SU-DHL-6 (cell line): Measurements from ENCODE around the gene PDZD7.
A peak's percentile ranks its signal among the peaks of the same experiment; 100 is the strongest.

Experiments
- H2AFZ ChIP-seq: fragments of 200-600 bp; sonication (generic); 2 replicates; pipeline ENCODE4 v1.6.1; 2014; ENCODE audit warnings: low read depth, mild to moderate bottlenecking, moderate library complexity, mixed read lengths, antibody characterized with exemption, low read length; ENCODE audit not compliant: severe bottlenecking
- H3F3A ChIP-seq: fragments of 200-600 bp; shearing (Covaris generic); 2 replicates; pipeline ENCODE4 v1.6.0; 2016; ENCODE audit warnings: antibody characterized with exemption, mild to moderate bottlenecking; ENCODE audit not compliant: insufficient read depth
- H3K27ac ChIP-seq: fragments of 200-600 bp; sonication (generic); 2 replicates; pipeline ENCODE4 v1.5.1; 2016; ENCODE audit warnings: low read depth, mild to moderate bottlenecking, low read length, moderate library complexity, mixed read lengths
- H3K27me3 ChIP-seq: fragments of 200-600 bp; sonication (generic), shearing (Covaris generic); 2 replicates; pipeline ENCODE4 v1.6.0; 2014; ENCODE audit warnings: mild to moderate bottlenecking, low read length
- H3K36me3 ChIP-seq: fragments of 200-600 bp; sonication (generic); 2 replicates; pipeline ENCODE4 v1.6.1; 2014; ENCODE audit warnings: mild to moderate bottlenecking, low read length, mixed read lengths
- H3K4me2 ChIP-seq: fragments of 300-600, 200-600 bp; shearing (Covaris generic), sonication (generic); 2 replicates; pipeline ENCODE4 v1.6.0; 2014; ENCODE audit warnings: low read length, low read depth, mild to moderate bottlenecking; ENCODE audit not compliant: poor library complexity, severe bottlenecking
- H3K4me3 ChIP-seq: fragments of 200-600 bp; sonication (generic); 2 replicates; pipeline ENCODE4 v1.5.1; 2014; ENCODE audit warnings: antibody characterized with exemption, low read length, mild to moderate bottlenecking, mixed read lengths; ENCODE audit not compliant: insufficient read depth, poor library complexity, severe bottlenecking
- H3K79me2 ChIP-seq: fragments of 200-600 bp; sonication (generic); 2 replicates; pipeline ENCODE4 v1.6.1; 2014; ENCODE audit warnings: mild to moderate bottlenecking, low read length, moderate library complexity; ENCODE audit not compliant: insufficient read depth
- H3K9ac ChIP-seq: fragments of 200-600 bp; sonication (generic); 2 replicates; pipeline ENCODE4 v1.7.0; 2014; ENCODE audit warnings: mild to moderate bottlenecking, low read length
- H3K9me2 ChIP-seq: fragments of 200-600 bp; sonication (generic); replicated peaks from 2 replicates; pipeline ENCODE4 v1.6.1; 2014; ENCODE audit warnings: low read length; ENCODE audit not compliant: insufficient read depth
- H3K9me3 ChIP-seq: fragments of 200-600 bp; sonication (generic); 2 replicates; pipeline ENCODE4 v1.6.1; 2014; ENCODE audit warnings: low read length, mixed read lengths; ENCODE audit not compliant: insufficient read depth
- H4K20me1 ChIP-seq: fragments of 200-600 bp; sonication (generic); 2 replicates; pipeline ENCODE4 v1.6.1; 2014; ENCODE audit warnings: low read depth, mild to moderate bottlenecking, antibody characterized with exemption, low read length, moderate library complexity, mixed read lengths
- EZH2phosphoT487 ChIP-seq: fragments of 200-600 bp; sonication (generic), shearing (Covaris generic); conservative IDR thresholded peaks from 2 replicates; pipeline ENCODE4 v1.6.1; 2018; ENCODE audit warnings: mild to moderate bottlenecking, antibody characterized with exemption, low read length, moderate library complexity, mixed read lengths
- TF ChIP-seq, protein P1 (sequence below): fragments of 200-600 bp; sonication (generic); IDR thresholded peaks from one replicate; pipeline ENCODE4 v1.5.1; 2017; ENCODE audit warnings: antibody characterized with exemption, mild to moderate bottlenecking, low read length, moderate library complexity; ENCODE audit not compliant: insufficient read depth, poor library complexity, severe bottlenecking

Gene PDZD7

DNA sequence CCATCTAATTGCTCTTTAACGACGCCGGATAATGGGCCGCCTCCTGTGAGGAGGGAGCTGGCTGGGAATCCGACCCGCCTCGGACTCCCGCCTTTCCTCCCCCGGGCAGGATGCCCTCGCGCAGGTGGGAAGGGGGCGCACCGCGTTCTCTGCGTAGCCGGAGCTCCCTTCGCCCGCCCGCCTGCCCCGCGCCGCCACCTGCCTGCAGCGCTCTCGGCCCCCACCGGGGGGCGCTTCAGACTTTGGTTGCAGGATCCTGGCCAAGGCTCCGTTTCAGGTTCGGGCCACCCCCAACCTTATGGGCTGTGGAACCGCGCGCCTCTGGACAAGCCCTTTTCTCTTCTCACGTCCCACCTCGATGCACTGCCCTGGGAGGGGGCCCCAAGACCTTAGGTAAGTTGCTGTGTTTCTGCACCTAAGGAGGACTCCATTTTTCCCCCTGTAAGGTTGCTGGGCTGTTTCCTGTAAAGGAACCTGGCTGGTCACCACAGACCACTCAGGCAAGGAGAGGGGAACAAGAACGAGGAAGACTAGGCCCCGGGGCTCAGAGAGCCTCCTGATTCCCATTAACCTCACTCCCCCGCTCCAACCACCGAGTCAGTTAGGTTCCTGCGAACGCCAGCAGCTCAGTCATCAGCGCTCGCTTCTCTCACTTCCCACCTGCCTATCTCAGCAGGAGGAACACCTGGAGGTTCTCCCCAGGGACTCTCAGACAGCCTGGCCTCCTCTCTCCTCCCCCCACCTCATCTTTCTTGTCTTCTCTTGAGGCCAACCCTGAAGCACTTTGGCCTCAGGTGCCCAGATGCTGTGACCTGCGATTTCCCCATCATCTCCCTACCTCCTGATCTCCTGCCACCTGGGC lies 19.5 kb upstream of the PDZD7 start:
- H3K4me3 ChIP-seq: no peak overlapping the region
- peak overlapping the region; percentile 20; the same call in 1 of the 2 replicates for H3K9ac ChIP-seq
- H2AFZ ChIP-seq: no peak overlapping the region
- H3F3A ChIP-seq: no peaks in the 10 kb centered on the region
- no peaks in the 10 kb centered on the region for H3K27me3 ChIP-seq
- no peaks in the 10 kb centered on the region for H3K9me2 ChIP-seq
- peak overlapping the region; percentile 39 for H3K4me2 ChIP-seq
- H3K9me3 ChIP-seq: no peaks in the 10 kb centered on the region
- H3K27ac ChIP-seq: no peak overlapping the region
- TF ChIP-seq, protein P1, sequence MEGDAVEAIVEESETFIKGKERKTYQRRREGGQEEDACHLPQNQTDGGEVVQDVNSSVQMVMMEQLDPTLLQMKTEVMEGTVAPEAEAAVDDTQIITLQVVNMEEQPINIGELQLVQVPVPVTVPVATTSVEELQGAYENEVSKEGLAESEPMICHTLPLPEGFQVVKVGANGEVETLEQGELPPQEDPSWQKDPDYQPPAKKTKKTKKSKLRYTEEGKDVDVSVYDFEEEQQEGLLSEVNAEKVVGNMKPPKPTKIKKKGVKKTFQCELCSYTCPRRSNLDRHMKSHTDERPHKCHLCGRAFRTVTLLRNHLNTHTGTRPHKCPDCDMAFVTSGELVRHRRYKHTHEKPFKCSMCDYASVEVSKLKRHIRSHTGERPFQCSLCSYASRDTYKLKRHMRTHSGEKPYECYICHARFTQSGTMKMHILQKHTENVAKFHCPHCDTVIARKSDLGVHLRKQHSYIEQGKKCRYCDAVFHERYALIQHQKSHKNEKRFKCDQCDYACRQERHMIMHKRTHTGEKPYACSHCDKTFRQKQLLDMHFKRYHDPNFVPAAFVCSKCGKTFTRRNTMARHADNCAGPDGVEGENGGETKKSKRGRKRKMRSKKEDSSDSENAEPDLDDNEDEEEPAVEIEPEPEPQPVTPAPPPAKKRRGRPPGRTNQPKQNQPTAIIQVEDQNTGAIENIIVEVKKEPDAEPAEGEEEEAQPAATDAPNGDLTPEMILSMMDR: peak; percentile 88
- no peak for TF ChIP-seq EZH2phosphoT487
- 0 out of 2 replicates have a peak, but pooled peaks cover 6% of the 10 kb centered on the region for H3K79me2 ChIP-seq
- H3K36me3 ChIP-seq: no peaks in the 10 kb centered on the region
- H4K20me1 ChIP-seq: 0 out of 2 replicates have a peak, but pooled peaks cover under 1% of the 10 kb centered on the region

DNA sequence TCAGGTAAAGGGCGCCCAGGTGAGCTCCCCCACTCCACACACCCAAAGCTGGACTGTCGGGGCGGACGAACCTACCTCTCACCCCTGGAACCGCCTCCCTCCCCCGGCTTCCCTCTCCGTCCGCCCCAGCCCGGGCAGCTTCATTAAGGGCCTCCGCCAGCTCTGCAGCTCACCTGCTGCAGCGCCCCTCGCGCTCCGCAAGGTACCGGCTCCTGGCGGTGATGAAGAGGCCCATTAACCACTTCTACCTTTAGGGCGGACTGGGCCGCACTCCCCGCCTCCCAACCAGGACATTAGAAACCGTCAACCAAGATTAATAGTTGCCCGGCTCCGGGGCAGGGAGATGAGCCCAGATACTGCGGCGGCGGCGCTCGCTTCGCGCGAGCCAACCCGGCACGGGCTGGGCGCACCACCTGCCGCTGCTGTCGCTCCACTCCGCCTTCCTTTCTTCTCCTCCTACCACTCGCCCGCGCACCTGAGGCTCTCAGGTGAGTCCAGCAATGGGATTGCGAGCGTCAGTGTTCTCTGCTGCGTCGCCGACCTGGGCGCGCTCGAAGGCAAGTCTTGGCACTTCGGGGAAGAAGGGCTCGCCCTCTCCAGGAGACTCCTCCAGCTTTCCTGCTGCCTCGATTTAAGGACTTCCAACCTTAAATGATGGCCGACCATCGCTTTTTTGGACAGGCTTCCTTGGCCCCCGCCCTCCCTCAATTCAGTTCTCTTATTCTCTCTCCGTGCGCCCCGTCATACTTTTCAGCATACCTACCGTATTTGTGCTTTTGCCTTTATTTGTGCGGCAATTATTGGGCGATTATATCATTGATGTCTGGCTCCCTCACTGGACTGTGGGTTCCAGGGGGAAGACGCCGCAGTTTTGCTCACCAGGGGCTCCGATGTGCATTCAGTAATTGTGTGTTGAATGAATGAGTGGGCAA lies 17.3 kb upstream of the PDZD7 start:
- Histone ChIP-seq H3K4me3 (no peak overlapping the region), H3K9me3 (no peaks in the 10 kb centered on the region), H3K27me3 (no peaks in the 10 kb centered on the region), H3K9me2 (no peaks in the 10 kb centered on the region), H3K4me2 (no peak overlapping the region), H4K20me1 (no peaks in the 10 kb centered on the region), H3F3A (no peaks in the 10 kb centered on the region), H3K79me2 (no peaks in the 10 kb centered on the region), H3K36me3 (no peaks in the 10 kb centered on the region), H2AFZ (no peak overlapping the region), H3K9ac (no peak overlapping the region), H3K27ac (no peak overlapping the region)
- TF ChIP-seq EZH2phosphoT487: no peak
- TF ChIP-seq, protein P1: no peak

DNA sequence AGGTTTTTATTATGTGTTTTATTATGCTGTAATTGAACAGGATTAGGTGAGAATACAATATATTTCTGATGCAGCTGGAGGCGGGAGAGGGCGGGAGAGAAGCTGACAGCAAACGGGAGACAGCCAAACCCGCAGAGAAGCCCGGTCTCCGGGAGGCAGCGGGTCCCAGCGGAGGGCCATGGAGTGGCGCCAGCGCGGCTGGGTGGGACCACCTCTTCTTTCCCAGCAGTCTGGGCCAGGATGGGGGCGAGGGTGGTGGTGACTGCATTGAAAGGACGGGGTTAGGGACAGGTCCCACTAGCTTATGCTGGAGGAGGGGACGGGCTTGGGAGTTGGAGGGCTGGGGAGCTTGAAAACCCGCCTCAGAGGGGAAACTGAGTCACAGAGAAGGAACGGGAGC lies 16.3 kb upstream of the PDZD7 start:
- Histone ChIP-seq H3K4me3 (no peak overlapping the region), H3K9me3 (no peaks in the 10 kb centered on the region), H3K27me3 (no peaks in the 10 kb centered on the region)

More for the DNA sequence above, 16.3 kb upstream of the PDZD7 start:
- H3K79me2 ChIP-seq: no peaks in the 10 kb centered on the region
- H4K20me1 ChIP-seq: no peaks in the 10 kb centered on the region
- no peaks in the 10 kb centered on the region for H3K9me2 ChIP-seq
- no peak overlapping the region for H2AFZ ChIP-seq
- TF ChIP-seq, protein P1: no peak
- TF ChIP-seq EZH2phosphoT487: no peak
- H3F3A ChIP-seq: peaks cover 1% of the 10 kb centered on the region; the same call in 1 of the 2 replicates
- no peak overlapping the region for H3K9ac ChIP-seq
- no peaks in the 10 kb centered on the region for H3K36me3 ChIP-seq
- H3K4me2 ChIP-seq: no peak overlapping the region
- H3K27ac ChIP-seq: no peak overlapping the region
